HEK293 (cell line): Measurements from ENCODE around the gene IKZF4.
A peak's percentile ranks its signal among the peaks of the same experiment; 100 is the strongest.

Source experiments
- BCL11B ChIP-seq: fragments of 450-650 bp; formaldehyde crosslinking; IDR thresholded peaks from 2 replicates; pipeline ENCODE4 v1.5.1; 2016; ENCODE audit warnings: low read depth, missing biosample characterization, missing genetic modification characterization
- EGR2 ChIP-seq: fragments of 450-650 bp; formaldehyde crosslinking; IDR thresholded peaks from 2 replicates; pipeline ENCODE4 v1.5.1; 2016; ENCODE audit warnings: low read depth, missing biosample characterization, missing genetic modification characterization
- KLF1 ChIP-seq: fragments of 450-650 bp; formaldehyde crosslinking; IDR thresholded peaks from 2 replicates; pipeline ENCODE4 v1.5.1; 2016; ENCODE audit warnings: missing biosample characterization, missing genetic modification characterization
- KLF7 ChIP-seq: fragments of 450-650 bp; formaldehyde crosslinking; IDR thresholded peaks from 2 replicates; pipeline ENCODE4 v1.5.1; 2016; ENCODE audit warnings: missing biosample characterization, missing genetic modification characterization, borderline replicate concordance
- SALL2 ChIP-seq: fragments of 450-650 bp; formaldehyde crosslinking; IDR thresholded peaks from 2 replicates; pipeline ENCODE4 v1.5.0; 2017; ENCODE audit warnings: missing biosample characterization, mild to moderate bottlenecking, missing genetic modification characterization, borderline replicate concordance
- YY1 ChIP-seq: fragments of 450-650 bp; formaldehyde crosslinking; IDR thresholded peaks from 2 replicates; pipeline ENCODE4 v1.5.1; 2018; ENCODE audit warnings: missing biosample characterization, missing genetic modification characterization
- ZFHX2 ChIP-seq: fragments of 450-650 bp; formaldehyde crosslinking; conservative IDR thresholded peaks from 2 replicates; pipeline ENCODE4 v1.5.1; 2016; ENCODE audit warnings: missing biosample characterization, missing genetic modification characterization
- ZNF10 ChIP-seq: fragments of 450-650 bp; formaldehyde crosslinking; IDR thresholded peaks from 2 replicates; pipeline ENCODE4 v1.5.1; 2017; ENCODE audit warnings: missing biosample characterization, missing genetic modification characterization
- ZNF146 ChIP-seq: fragments of 450-650 bp; formaldehyde crosslinking; IDR thresholded peaks from 2 replicates; pipeline ENCODE4 v1.5.1; 2016; ENCODE audit warnings: missing biosample characterization, missing genetic modification characterization
- ZNF16 ChIP-seq: fragments of 450-650 bp; formaldehyde crosslinking; IDR thresholded peaks from 2 replicates; pipeline ENCODE4 v1.5.1; 2016; ENCODE audit warnings: low read depth, missing biosample characterization, missing genetic modification characterization
- ZNF19 ChIP-seq: fragments of 450-650 bp; formaldehyde crosslinking; IDR thresholded peaks from 2 replicates; pipeline ENCODE4; 2016; ENCODE audit warnings: missing biosample characterization, missing genetic modification characterization, low read depth
- ZNF23 ChIP-seq: fragments of 450-650 bp; formaldehyde crosslinking; IDR thresholded peaks from 2 replicates; pipeline ENCODE4 v1.5.1; 2016; ENCODE audit warnings: missing biosample characterization, missing genetic modification characterization, borderline replicate concordance
- ZNF292 ChIP-seq: fragments of 450-650 bp; formaldehyde crosslinking; IDR thresholded peaks from 2 replicates; pipeline ENCODE4 v1.5.1; 2016; ENCODE audit warnings: low read depth, missing biosample characterization, missing genetic modification characterization, borderline replicate concordance
- ZNF416 ChIP-seq: fragments of 450-650 bp; formaldehyde crosslinking; IDR thresholded peaks from 2 replicates; pipeline ENCODE4 v1.5.1; 2016; ENCODE audit warnings: missing biosample characterization, missing genetic modification characterization
- ZNF555 ChIP-seq: fragments of 450-650 bp; formaldehyde crosslinking; conservative IDR thresholded peaks from 2 replicates; pipeline ENCODE4 v1.5.1; 2017; ENCODE audit warnings: missing biosample characterization, mild to moderate bottlenecking, missing genetic modification characterization, inconsistent platforms
- ZNF621 ChIP-seq: fragments of 450-650 bp; formaldehyde crosslinking; IDR thresholded peaks from 2 replicates; pipeline ENCODE4 v1.5.1; 2017; ENCODE audit warnings: missing biosample characterization, missing genetic modification characterization
- ZNF768 ChIP-seq: fragments of 450-650 bp; formaldehyde crosslinking; IDR thresholded peaks from 2 replicates; pipeline ENCODE4 v1.5.1; 2018; ENCODE audit warnings: missing biosample characterization, mild to moderate bottlenecking, missing genetic modification characterization
- TF ChIP-seq, protein P1 (sequence below): fragments of 450-650 bp; formaldehyde crosslinking; IDR thresholded peaks from 2 replicates; pipeline ENCODE4 v1.5.1; 2016; ENCODE audit warnings: missing biosample characterization, missing genetic modification characterization
- TF ChIP-seq, protein P2 (sequence below): fragments of 450-650 bp; formaldehyde crosslinking; IDR thresholded peaks from 2 replicates; pipeline ENCODE4 v1.5.1; 2016; ENCODE audit warnings: missing biosample characterization, missing genetic modification characterization
- TF ChIP-seq, protein P3 (sequence below): sonication (generic); formaldehyde crosslinking; IDR thresholded peaks from 2 replicates; pipeline ENCODE4 v1.8.1; 2022; ENCODE audit warnings: mild to moderate bottlenecking, moderate library complexity, missing genetic modification reagents
- TF ChIP-seq, protein P4 (sequence below): fragments of 450-650 bp; formaldehyde crosslinking; IDR thresholded peaks from 2 replicates; pipeline ENCODE4 v1.5.1; 2016; ENCODE audit warnings: missing biosample characterization, missing genetic modification characterization
- TF ChIP-seq, protein P5 (sequence below): fragments of 450-650 bp; formaldehyde crosslinking; IDR thresholded peaks from 2 replicates; pipeline ENCODE4 v1.5.1; 2016; ENCODE audit warnings: missing biosample characterization, missing genetic modification characterization, borderline replicate concordance
- TF ChIP-seq, protein P6 (sequence below): fragments of 450-650 bp; formaldehyde crosslinking; IDR thresholded peaks from 2 replicates; pipeline ENCODE4 v1.5.1; 2016; ENCODE audit warnings: missing biosample characterization, missing genetic modification characterization, borderline replicate concordance
- TF ChIP-seq, protein P7 (sequence below): fragments of 450-650 bp; formaldehyde crosslinking; IDR thresholded peaks from 2 replicates; pipeline ENCODE4 v1.5.1; 2016; ENCODE audit warnings: missing biosample characterization, missing genetic modification characterization
- TF ChIP-seq, protein P8 (sequence below): fragments of 450-650 bp; formaldehyde crosslinking; IDR thresholded peaks from 2 replicates; pipeline ENCODE4 v1.5.1; 2016; ENCODE audit warnings: missing biosample characterization, missing genetic modification characterization

The IKZF4 gene

DNA sequence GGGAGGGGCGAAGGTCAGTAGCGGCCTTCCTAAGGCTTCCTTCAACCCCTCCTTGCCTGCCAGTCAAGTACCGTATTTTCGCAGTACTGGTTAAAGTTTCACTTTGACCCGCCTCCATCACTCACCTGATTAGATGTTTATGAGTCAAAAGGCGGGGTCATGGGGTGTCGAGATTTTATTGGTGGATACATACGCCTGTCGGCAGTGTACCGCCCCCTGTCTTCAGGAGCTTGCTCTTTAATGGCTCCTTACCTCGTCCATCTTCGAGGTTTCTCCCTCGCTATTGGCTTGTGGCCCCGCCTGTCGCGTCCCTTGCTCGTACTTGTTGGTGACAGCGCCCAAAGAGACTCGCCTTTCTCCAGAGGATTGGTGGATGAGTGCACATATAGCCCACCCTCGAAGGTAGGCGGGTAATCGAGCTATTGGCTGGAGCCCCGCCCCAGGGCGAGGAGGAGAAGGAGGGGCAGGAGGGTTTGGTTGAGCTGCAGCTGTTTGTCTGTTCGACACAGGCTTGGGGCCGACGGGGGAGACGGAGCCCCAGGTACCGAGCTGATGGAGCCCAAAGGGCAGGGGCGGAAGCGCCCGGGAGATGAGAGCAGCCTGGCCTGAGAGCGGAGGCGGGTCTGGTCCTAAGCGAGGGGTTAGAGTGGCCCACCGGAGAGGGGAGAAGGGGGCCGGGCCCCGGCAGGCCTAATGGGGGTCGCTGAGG lies 47.1 kb upstream of the IKZF4 start, which contains the start of gene RAB5B (continued):
- TF ChIP-seq EGR2: peak; percentile 70
- no peak for TF ChIP-seq BCL11B (tag by site-specific recombination)
- TF ChIP-seq, protein P1, sequence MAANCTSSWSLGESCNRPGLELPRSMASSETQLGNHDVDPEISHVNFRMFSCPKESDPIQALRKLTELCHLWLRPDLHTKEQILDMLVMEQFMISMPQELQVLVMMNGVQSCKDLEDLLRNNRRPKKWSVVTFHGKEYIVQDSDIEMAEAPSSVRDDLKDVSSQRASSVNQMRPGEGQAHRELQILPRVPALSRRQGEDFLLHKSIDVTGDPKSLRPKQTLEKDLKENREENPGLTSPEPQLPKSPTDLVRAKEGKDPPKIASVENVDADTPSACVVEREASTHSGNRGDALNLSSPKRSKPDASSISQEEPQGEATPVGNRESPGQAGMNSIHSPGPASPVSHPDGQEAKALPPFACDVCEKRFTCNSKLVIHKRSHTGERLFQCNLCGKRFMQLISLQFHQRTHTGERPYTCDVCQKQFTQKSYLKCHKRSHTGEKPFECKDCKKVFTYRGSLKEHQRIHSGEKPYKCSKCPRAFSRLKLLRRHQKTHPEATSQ (tag by site-specific recombination): peak; percentile 64; the same call in 1 of the 2 replicates
- TF ChIP-seq, protein P2, sequence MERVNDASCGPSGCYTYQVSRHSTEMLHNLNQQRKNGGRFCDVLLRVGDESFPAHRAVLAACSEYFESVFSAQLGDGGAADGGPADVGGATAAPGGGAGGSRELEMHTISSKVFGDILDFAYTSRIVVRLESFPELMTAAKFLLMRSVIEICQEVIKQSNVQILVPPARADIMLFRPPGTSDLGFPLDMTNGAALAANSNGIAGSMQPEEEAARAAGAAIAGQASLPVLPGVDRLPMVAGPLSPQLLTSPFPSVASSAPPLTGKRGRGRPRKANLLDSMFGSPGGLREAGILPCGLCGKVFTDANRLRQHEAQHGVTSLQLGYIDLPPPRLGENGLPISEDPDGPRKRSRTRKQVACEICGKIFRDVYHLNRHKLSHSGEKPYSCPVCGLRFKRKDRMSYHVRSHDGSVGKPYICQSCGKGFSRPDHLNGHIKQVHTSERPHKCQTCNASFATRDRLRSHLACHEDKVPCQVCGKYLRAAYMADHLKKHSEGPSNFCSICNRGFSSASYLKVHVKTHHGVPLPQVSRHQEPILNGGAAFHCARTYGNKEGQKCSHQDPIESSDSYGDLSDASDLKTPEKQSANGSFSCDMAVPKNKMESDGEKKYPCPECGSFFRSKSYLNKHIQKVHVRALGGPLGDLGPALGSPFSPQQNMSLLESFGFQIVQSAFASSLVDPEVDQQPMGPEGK (tag by site-specific recombination): peak; percentile 91
- TF ChIP-seq ZNF16 (tag by site-specific recombination): no peak
- no peak for TF ChIP-seq ZNF146
- TF ChIP-seq ZNF292 (tag by site-specific recombination): no peak
- no peak for TF ChIP-seq ZNF19
- no peak for TF ChIP-seq ZNF555 (tag by site-specific recombination)
- TF ChIP-seq, protein P3, sequence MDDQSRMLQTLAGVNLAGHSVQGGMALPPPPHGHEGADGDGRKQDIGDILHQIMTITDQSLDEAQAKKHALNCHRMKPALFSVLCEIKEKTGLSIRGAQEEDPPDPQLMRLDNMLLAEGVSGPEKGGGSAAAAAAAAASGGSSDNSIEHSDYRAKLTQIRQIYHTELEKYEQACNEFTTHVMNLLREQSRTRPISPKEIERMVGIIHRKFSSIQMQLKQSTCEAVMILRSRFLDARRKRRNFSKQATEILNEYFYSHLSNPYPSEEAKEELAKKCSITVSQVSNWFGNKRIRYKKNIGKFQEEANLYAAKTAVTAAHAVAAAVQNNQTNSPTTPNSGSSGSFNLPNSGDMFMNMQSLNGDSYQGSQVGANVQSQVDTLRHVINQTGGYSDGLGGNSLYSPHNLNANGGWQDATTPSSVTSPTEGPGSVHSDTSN (CRISPR knock-in tag): peak; percentile 99
- TF ChIP-seq, protein P4, sequence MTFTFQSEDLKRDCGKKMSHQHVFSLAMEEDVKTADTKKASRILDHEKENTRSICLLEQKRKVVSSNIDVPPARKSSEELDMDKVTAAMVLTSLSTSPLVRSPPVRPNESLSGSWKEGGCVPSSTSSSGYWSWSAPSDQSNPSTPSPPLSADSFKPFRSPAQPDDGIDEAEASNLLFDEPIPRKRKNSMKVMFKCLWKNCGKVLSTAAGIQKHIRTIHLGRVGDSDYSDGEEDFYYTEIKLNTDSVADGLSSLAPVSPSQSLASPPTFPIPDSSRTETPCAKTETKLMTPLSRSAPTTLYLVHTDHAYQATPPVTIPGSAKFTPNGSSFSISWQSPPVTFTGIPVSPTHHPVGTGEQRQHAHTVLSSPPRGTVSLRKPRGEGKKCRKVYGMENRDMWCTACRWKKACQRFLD: no peak
- TF ChIP-seq ZNF10 (tag by site-specific recombination): peak; percentile 99
- TF ChIP-seq ZNF23 (tag by site-specific recombination): no peak
- TF ChIP-seq ZNF416: no peak
- peak; percentile 83 for TF ChIP-seq KLF1
- TF ChIP-seq, protein P5, sequence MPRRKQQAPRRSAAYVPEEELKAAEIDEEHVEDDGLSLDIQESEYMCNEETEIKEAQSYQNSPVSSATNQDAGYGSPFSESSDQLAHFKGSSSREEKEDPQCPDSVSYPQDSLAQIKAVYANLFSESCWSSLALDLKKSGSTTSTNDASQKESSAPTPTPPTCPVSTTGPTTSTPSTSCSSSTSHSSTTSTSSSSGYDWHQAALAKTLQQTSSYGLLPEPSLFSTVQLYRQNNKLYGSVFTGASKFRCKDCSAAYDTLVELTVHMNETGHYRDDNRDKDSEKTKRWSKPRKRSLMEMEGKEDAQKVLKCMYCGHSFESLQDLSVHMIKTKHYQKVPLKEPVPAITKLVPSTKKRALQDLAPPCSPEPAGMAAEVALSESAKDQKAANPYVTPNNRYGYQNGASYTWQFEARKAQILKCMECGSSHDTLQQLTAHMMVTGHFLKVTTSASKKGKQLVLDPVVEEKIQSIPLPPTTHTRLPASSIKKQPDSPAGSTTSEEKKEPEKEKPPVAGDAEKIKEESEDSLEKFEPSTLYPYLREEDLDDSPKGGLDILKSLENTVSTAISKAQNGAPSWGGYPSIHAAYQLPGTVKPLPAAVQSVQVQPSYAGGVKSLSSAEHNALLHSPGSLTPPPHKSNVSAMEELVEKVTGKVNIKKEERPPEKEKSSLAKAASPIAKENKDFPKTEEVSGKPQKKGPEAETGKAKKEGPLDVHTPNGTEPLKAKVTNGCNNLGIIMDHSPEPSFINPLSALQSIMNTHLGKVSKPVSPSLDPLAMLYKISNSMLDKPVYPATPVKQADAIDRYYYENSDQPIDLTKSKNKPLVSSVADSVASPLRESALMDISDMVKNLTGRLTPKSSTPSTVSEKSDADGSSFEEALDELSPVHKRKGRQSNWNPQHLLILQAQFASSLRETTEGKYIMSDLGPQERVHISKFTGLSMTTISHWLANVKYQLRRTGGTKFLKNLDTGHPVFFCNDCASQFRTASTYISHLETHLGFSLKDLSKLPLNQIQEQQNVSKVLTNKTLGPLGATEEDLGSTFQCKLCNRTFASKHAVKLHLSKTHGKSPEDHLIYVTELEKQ (tag by site-specific recombination): no peak; the same call in 1 of the 2 replicates
- TF ChIP-seq ZNF621 (tag by site-specific recombination): no peak
- TF ChIP-seq ZNF768 (tag by site-specific recombination): no peak
- peak; percentile 83 for TF ChIP-seq ZFHX2 (tag by site-specific recombination)
- TF ChIP-seq, protein P6, sequence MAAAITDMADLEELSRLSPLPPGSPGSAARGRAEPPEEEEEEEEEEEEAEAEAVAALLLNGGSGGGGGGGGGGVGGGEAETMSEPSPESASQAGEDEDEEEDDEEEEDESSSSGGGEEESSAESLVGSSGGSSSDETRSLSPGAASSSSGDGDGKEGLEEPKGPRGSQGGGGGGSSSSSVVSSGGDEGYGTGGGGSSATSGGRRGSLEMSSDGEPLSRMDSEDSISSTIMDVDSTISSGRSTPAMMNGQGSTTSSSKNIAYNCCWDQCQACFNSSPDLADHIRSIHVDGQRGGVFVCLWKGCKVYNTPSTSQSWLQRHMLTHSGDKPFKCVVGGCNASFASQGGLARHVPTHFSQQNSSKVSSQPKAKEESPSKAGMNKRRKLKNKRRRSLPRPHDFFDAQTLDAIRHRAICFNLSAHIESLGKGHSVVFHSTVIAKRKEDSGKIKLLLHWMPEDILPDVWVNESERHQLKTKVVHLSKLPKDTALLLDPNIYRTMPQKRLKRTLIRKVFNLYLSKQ (tag by site-specific recombination): no peak
- no peak; the same call in 1 of the 2 replicates for TF ChIP-seq YY1 (tag by site-specific recombination)
- no peak for TF ChIP-seq SALL2 (tag by site-specific recombination)
- peak; percentile 85; the same call in 1 of the 2 replicates for TF ChIP-seq KLF7 (tag by site-specific recombination)
- TF ChIP-seq, protein P7, sequence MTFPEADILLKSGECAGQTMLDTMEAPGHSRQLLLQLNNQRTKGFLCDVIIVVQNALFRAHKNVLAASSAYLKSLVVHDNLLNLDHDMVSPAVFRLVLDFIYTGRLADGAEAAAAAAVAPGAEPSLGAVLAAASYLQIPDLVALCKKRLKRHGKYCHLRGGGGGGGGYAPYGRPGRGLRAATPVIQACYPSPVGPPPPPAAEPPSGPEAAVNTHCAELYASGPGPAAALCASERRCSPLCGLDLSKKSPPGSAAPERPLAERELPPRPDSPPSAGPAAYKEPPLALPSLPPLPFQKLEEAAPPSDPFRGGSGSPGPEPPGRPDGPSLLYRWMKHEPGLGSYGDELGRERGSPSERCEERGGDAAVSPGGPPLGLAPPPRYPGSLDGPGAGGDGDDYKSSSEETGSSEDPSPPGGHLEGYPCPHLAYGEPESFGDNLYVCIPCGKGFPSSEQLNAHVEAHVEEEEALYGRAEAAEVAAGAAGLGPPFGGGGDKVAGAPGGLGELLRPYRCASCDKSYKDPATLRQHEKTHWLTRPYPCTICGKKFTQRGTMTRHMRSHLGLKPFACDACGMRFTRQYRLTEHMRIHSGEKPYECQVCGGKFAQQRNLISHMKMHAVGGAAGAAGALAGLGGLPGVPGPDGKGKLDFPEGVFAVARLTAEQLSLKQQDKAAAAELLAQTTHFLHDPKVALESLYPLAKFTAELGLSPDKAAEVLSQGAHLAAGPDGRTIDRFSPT (tag by site-specific recombination): no peak
- TF ChIP-seq, protein P8, sequence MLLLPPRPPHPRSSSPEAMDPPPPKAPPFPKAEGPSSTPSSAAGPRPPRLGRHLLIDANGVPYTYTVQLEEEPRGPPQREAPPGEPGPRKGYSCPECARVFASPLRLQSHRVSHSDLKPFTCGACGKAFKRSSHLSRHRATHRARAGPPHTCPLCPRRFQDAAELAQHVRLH (tag by site-specific recombination): peak; percentile 99
